Chondrocyte (in vitro differentiated cells): ENCODE results near the gene SGCA. TPM values are rescaled to one million over a fixed set of nuclear protein-coding genes. Genes with fewer than 3 reads are reported as not detected.

Experiments used
- DNase-seq: peaks from one replicate; pipeline ENCODE4 v3.0.0; 2021; ENCODE audit warnings: mixed read lengths, low spot score
- H3K27ac Mint-ChIP-seq: one replicate; pipeline ENCODE4 v1.8.0; 2021; ENCODE audit warnings: mild to moderate bottlenecking, moderate library complexity, mixed read lengths; ENCODE audit not compliant: unreplicated experiment
- H3K27me3 Mint-ChIP-seq: 2 replicates; pipeline ENCODE4 v1.8.0; 2021; ENCODE audit warnings: low read depth, mixed read lengths
- H3K36me3 Mint-ChIP-seq: 2 replicates; pipeline ENCODE4 v1.8.0; 2021; ENCODE audit warnings: low read depth, mixed read lengths
- H3K4me1 Mint-ChIP-seq: 2 replicates; pipeline ENCODE4 v1.8.0; 2021; ENCODE audit warnings: low read depth, mild to moderate bottlenecking, mixed read lengths
- H3K4me3 Mint-ChIP-seq: one replicate; pipeline ENCODE4 v1.8.0; 2021; ENCODE audit warnings: mild to moderate bottlenecking, moderate library complexity, mixed read lengths; ENCODE audit not compliant: unreplicated experiment
- H3K9me3 Mint-ChIP-seq: 2 replicates; pipeline ENCODE4 v1.8.0; 2021; ENCODE audit warnings: low read depth, mixed read lengths
- total RNA-seq: library from RNA; stranded (reverse); gene quantifications from 3 replicates; pipeline ENCODE4 v1.2.1, GENCODE V29; 2021
- TF ChIP-seq, protein P1 (sequence below): fragments of 200-600 bp; sonication (generic); IDR thresholded peaks from 2 replicates; pipeline ENCODE4 v1.5.0; 2021; ENCODE audit warnings: antibody characterized with exemption, mild to moderate bottlenecking, moderate library complexity

The SGCA gene
- total RNA-seq, 1 donor from 2014 or later = 1.3 TPM

- Mint-ChIP-seq H3K4me3 (peak overlapping the region; percentile 50), H3K9me3 (no peaks in the 10 kb centered on the region), H3K4me1 (peaks cover 97% of the 10 kb centered on the region), H3K27me3 (no peaks in the 10 kb centered on the region), H3K36me3 (peaks cover 40% of the 10 kb centered on the region), H3K27ac (peak overlapping the region; percentile 99)
- TF ChIP-seq, protein P1, sequence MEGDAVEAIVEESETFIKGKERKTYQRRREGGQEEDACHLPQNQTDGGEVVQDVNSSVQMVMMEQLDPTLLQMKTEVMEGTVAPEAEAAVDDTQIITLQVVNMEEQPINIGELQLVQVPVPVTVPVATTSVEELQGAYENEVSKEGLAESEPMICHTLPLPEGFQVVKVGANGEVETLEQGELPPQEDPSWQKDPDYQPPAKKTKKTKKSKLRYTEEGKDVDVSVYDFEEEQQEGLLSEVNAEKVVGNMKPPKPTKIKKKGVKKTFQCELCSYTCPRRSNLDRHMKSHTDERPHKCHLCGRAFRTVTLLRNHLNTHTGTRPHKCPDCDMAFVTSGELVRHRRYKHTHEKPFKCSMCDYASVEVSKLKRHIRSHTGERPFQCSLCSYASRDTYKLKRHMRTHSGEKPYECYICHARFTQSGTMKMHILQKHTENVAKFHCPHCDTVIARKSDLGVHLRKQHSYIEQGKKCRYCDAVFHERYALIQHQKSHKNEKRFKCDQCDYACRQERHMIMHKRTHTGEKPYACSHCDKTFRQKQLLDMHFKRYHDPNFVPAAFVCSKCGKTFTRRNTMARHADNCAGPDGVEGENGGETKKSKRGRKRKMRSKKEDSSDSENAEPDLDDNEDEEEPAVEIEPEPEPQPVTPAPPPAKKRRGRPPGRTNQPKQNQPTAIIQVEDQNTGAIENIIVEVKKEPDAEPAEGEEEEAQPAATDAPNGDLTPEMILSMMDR = no peak
- DNase-seq = peak; percentile 74
Measured at GRCh38 chr17:50182783-50183420, 17.1 kb downstream of the SGCA start.

- H3K4me3 Mint-ChIP-seq = peak overlapping the region; percentile 26
- H3K27ac Mint-ChIP-seq = peak overlapping the region; percentile 99
- TF ChIP-seq, protein P1 = no peak
- H3K27me3 Mint-ChIP-seq = no peaks in the 10 kb centered on the region
- H3K9me3 Mint-ChIP-seq = no peaks in the 10 kb centered on the region
- peaks cover 44% of the 10 kb centered on the region for H3K36me3 Mint-ChIP-seq
- peak; percentile 93 for DNase-seq
- peaks cover 97% of the 10 kb centered on the region for H3K4me1 Mint-ChIP-seq
Measured at GRCh38 chr17:50183421-50183994, 17.7 kb downstream of the SGCA start.

DNA sequence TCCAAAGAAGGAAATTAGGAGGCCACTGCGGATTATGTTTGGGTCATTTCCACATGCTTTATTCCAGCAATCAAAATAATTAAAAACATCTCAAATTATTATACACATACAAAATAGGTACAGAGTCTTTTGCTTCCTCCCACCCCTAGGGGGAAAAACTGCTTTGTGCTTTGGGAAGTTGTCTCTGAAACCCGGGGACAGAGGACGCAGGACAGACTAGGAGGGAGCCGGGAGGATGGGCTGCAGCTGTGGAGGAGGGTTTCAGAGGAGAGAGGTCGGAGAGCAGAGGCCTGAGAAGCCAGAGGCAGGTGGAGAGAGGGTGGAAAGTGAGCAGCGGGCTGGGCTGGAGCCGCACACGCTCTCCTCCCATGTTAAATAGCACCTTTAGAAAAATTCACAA is 18.3 kb downstream of the SGCA start:
- H3K4me1 Mint-ChIP-seq = peaks cover 97% of the 10 kb centered on the region
- peak; percentile 72 for DNase-seq
- no peaks in the 10 kb centered on the region for H3K27me3 Mint-ChIP-seq
- H3K9me3 Mint-ChIP-seq = no peaks in the 10 kb centered on the region
- TF ChIP-seq, protein P1 = peak; percentile 65
- peak overlapping the region; percentile 26 for H3K4me3 Mint-ChIP-seq
- H3K27ac Mint-ChIP-seq = peak overlapping the region; percentile 99
- peaks cover 50% of the 10 kb centered on the region for H3K36me3 Mint-ChIP-seq

DNA sequence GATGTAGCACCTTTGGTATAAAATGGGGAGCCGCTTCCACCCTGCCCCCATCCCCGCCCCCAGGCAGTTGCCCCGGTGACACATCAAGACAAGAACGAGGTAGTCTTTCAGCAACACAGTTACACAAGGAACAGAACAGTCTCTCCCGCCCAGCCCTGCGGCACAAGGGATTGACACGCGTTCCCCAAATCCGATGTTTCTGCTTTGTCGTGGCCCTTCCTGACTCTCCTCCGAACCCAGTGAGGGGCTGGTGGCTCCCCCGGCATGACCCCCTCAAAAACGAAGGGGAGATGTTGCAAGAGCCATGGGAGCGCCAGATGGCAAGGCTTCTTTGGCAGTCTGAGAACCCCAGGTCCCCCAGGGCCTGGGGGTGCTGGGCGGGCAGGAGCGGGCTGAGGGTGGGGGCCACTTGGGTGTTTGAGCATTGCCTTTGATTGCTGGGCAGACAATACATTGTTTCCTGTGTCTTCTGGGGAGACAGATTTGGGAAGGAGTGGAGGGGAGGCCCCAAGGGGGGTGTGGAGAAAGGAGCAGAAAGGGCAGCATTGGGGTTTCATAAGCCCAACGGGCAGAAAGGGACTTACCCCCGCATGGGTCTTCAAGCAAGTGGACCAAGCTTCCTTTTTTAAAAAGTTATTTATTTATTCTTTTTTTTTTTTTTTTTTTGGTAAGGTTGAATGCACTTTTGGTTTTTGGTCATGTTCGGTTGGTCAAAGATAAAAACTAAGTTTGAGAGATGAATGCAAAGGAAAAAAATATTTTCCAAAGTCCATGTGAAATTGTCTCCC is 19.0 kb downstream of the SGCA start:
- H3K4me3 Mint-ChIP-seq = peak overlapping the region; percentile 57
- no peaks in the 10 kb centered on the region for H3K27me3 Mint-ChIP-seq
- peak overlapping the region; percentile 99 for H3K27ac Mint-ChIP-seq
- H3K4me1 Mint-ChIP-seq = peaks cover 98% of the 10 kb centered on the region
- H3K36me3 Mint-ChIP-seq = peaks cover 54% of the 10 kb centered on the region
- peak; percentile 79 for DNase-seq
- TF ChIP-seq, protein P1 = no peak
- no peaks in the 10 kb centered on the region for H3K9me3 Mint-ChIP-seq
